GM18499 (cell line): ENCODE measurements around the gene SORCS2.

Experiments used
- ATAC-seq: cut with Tn5 transposase; IDR thresholded peaks from one replicate; pipeline ENCODE4 v1.9.1; 2021; ENCODE audit warnings: moderate number of reproducible peaks; ENCODE audit not compliant: insufficient read depth, unreplicated experiment

SORCS2 gene

GRCh38 chr4:7526929-7527535 lies 334.7 kb downstream of the SORCS2 start:
- ATAC-seq = no peak

- no peak for ATAC-seq
Observed at GRCh38 chr4:7529368-7530080, 337.2 kb downstream of the SORCS2 start.

GRCh38 chr4:7530082-7530481 lies 337.7 kb downstream of the SORCS2 start:
- ATAC-seq = no peak

GRCh38 chr4:7530932-7531639 lies 338.7 kb downstream of the SORCS2 start:
- ATAC-seq = no peak

- no peak for ATAC-seq
Observed at GRCh38 chr4:7531640-7531994, 339.3 kb downstream of the SORCS2 start.

- no peak for ATAC-seq
Observed at GRCh38 chr4:7532043-7532442, 339.7 kb downstream of the SORCS2 start.

- no peak for ATAC-seq
Observed at GRCh38 chr4:7533267-7533666, 340.9 kb downstream of the SORCS2 start.

- ATAC-seq = no peak
Observed at GRCh38 chr4:7535094-7535493, 342.8 kb downstream of the SORCS2 start.

GRCh38 chr4:7535619-7536018 lies 343.3 kb downstream of the SORCS2 start:
- no peak for ATAC-seq

- no peak for ATAC-seq
Observed at GRCh38 chr4:7536876-7537275, 344.5 kb downstream of the SORCS2 start.

GRCh38 chr4:7537853-7538400 lies 345.6 kb downstream of the SORCS2 start:
- ATAC-seq = no peak

- no peak for ATAC-seq
Observed at GRCh38 chr4:7538518-7538917, 346.2 kb downstream of the SORCS2 start.

GRCh38 chr4:7539186-7539585 lies 346.8 kb downstream of the SORCS2 start:
- no peak for ATAC-seq

GRCh38 chr4:7539659-7540058 lies 347.3 kb downstream of the SORCS2 start:
- ATAC-seq = no peak

- no peak for ATAC-seq
Observed at GRCh38 chr4:7540206-7540605, 347.9 kb downstream of the SORCS2 start.

- ATAC-seq = no peak
Observed at GRCh38 chr4:7540654-7541413, 348.5 kb downstream of the SORCS2 start.

GRCh38 chr4:7541414-7541810 lies 349.1 kb downstream of the SORCS2 start:
- no peak for ATAC-seq

GRCh38 chr4:7542781-7543180 lies 350.4 kb downstream of the SORCS2 start:
- ATAC-seq = no peak

- no peak for ATAC-seq
Observed at GRCh38 chr4:7546152-7546808, 353.9 kb downstream of the SORCS2 start.

- no peak for ATAC-seq
Observed at GRCh38 chr4:7546809-7547367, 354.6 kb downstream of the SORCS2 start.
